Ishikawa (cell line): ENCODE results near the gene CACNA1E.

Experiments used
- EP300 ChIP-seq: IDR thresholded peaks from 2 replicates; pipeline ENCODE4 v1.6.1; 2012; ENCODE audit warnings: borderline replicate concordance
- RAD21 ChIP-seq: IDR thresholded peaks from 2 replicates; pipeline ENCODE4 v1.6.1; 2012; ENCODE audit warnings: low read depth
- TF ChIP-seq, protein P1 (sequence below): IDR thresholded peaks from 2 replicates; pipeline ENCODE4 v1.6.1; 2012
- TF ChIP-seq, protein P2 (sequence below): IDR thresholded peaks from 2 replicates; pipeline ENCODE4 v1.6.1; 2012

DNA sequence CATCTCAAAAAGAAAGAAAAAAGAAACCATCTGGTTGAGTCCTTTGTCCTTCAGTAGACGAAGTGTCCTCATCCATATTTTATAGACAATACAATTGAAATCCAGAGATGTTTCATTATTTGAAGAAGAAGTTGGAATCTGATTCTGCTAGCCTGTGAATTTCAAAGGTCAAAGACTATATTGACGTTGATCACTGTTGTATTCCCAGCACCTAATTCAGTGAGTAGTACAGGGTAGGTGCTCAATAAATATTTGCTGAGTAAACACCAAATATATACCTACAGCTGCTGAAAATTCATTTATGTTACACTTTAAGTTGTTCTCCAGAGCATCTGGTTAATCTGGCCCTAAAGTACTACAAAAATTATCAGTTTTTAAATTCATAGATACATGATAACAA is 135.2 kb downstream of the CACNA1E start:
- TF ChIP-seq RAD21 (no peak), EP300 (no peak)
- TF ChIP-seq, protein P1, sequence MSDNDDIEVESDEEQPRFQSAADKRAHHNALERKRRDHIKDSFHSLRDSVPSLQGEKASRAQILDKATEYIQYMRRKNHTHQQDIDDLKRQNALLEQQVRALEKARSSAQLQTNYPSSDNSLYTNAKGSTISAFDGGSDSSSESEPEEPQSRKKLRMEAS, result no peak
- TF ChIP-seq, protein P2, sequence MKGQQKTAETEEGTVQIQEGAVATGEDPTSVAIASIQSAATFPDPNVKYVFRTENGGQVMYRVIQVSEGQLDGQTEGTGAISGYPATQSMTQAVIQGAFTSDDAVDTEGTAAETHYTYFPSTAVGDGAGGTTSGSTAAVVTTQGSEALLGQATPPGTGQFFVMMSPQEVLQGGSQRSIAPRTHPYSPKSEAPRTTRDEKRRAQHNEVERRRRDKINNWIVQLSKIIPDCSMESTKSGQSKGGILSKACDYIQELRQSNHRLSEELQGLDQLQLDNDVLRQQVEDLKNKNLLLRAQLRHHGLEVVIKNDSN, result no peak
